Posterior cingulate gyrus (tissue), 11 donors: Measurements from ENCODE around the gene CDC42SE2.

Experiments
- DNase-seq, 10 donors: peaks; one replicate each; pipeline versions ENCODE4 v3.0.0 to v3.0.0-alpha.2; 2020 to 2021; ENCODE audit warnings: mixed read lengths in 3 of 10
- intact Hi-C: fragments of 100-400 bp; cut with DNase I; formaldehyde crosslinking; loops from one replicate; pipeline ENCODE4 v1.15.1; 2023

CDC42SE2 gene

GRCh38 chr5:131413605-131414559, 150.0 kb downstream of the CDC42SE2 start:
- DNase-seq, result no peak
- intact Hi-C loops, result no loop called here

- intact Hi-C loops, result loop anchor here (1.0 to 2.0 kb wide), 2 partner anchors 152 to 245 kb away; partner anchors contain the start of gene CDC42SE2
These were observed 152.9 kb downstream of the CDC42SE2 start for GRCh38 chr5:131416729-131417128.

GRCh38 chr5:131417240-131417869, 153.5 kb downstream of the CDC42SE2 start:
- intact Hi-C loops, result loop anchor here (1.0 to 2.0 kb wide), 2 partner anchors 153 to 246 kb away; partner anchors contain the start of gene CDC42SE2
- peak; percentile 54 to 94 (median 84) for DNase-seq

More at GRCh38 chr5:131416729-131417128, 152.9 kb downstream of the CDC42SE2 start:
- no peak for DNase-seq

- intact Hi-C loops, result no loop called here
- no peak for DNase-seq
These were observed 155.0 kb downstream of the CDC42SE2 start for GRCh38 chr5:131418846-131419245.

- DNase-seq, result no peak
- intact Hi-C loops, result loop anchor here (5.0 kb wide), 1 partner anchor 587 kb away; no protein-coding TSS in a partner anchor
These were observed 156.0 kb downstream of the CDC42SE2 start for GRCh38 chr5:131419877-131420276.

GRCh38 chr5:131423056-131423455, 159.2 kb downstream of the CDC42SE2 start:
- DNase-seq, result no peak
- intact Hi-C loops, result loop anchor here (5.0 kb wide), 1 partner anchor 584 kb away; no protein-coding TSS in a partner anchor

GRCh38 chr5:131426011-131426410, 162.2 kb downstream of the CDC42SE2 start:
- no peak for DNase-seq
- intact Hi-C loops, result no loop called here

- intact Hi-C loops, result no loop called here
- DNase-seq, result no peak
These were observed 166.9 kb downstream of the CDC42SE2 start for GRCh38 chr5:131430794-131431193.

- intact Hi-C loops, result no loop called here
- DNase-seq, result no peak
These were observed 167.9 kb downstream of the CDC42SE2 start for GRCh38 chr5:131431794-131432193.

GRCh38 chr5:131433109-131433508, 169.3 kb downstream of the CDC42SE2 start:
- intact Hi-C loops, result no loop called here
- no peak for DNase-seq

GRCh38 chr5:131436081-131436480, 172.2 kb downstream of the CDC42SE2 start:
- intact Hi-C loops, result no loop called here
- peak in 3 of 10 donors; percentile 13 to 77 (median 21) for DNase-seq

GRCh38 chr5:131441184-131441583, 177.3 kb downstream of the CDC42SE2 start:
- intact Hi-C loops, result loop anchor here (5.0 kb wide), 1 partner anchor 571 kb away; the partner anchor contains the start of gene ACSL6
- no peak for DNase-seq
